DOHH2 (cell line): Measurements from ENCODE around the gene SH3BP5.

Experiments
- H3F3A ChIP-seq: fragments of 200-600 bp; sonication (generic), shearing (Covaris generic); 2 replicates; pipeline ENCODE4 v1.6.0; 2016; ENCODE audit warnings: antibody characterized with exemption, mild to moderate bottlenecking; ENCODE audit not compliant: control insufficient read depth, insufficient read depth
- H3K27ac ChIP-seq: fragments of 200-600 bp; sonication (generic); 2 replicates; pipeline ENCODE4 v1.5.1; 2014; ENCODE audit warnings: low read depth, mild to moderate bottlenecking, low read length, moderate library complexity
- H3K27me3 ChIP-seq: fragments of 200-600 bp; sonication (generic); 2 replicates; pipeline ENCODE4 v1.6.1; 2014; ENCODE audit warnings: mild to moderate bottlenecking, low read length, mixed read lengths; ENCODE audit not compliant: control insufficient read depth
- H3K36me3 ChIP-seq: fragments of 200-600 bp; sonication (generic); 2 replicates; pipeline ENCODE4 v1.6.1; 2014; ENCODE audit warnings: mild to moderate bottlenecking, low read length, moderate library complexity, mixed read lengths; ENCODE audit not compliant: control insufficient read depth
- H3K4me1 ChIP-seq: fragments of 200-600 bp; sonication (generic); 2 replicates; pipeline ENCODE4 v1.6.1; 2014; ENCODE audit warnings: mild to moderate bottlenecking, low read length, mixed read lengths; ENCODE audit not compliant: control insufficient read depth
- H3K4me2 ChIP-seq: fragments of 200-600 bp; sonication (generic); 2 replicates; pipeline ENCODE4 v1.6.0; 2014; ENCODE audit warnings: mild to moderate bottlenecking, low read length, moderate library complexity
- H3K4me3 ChIP-seq: fragments of 200-600 bp; sonication (generic); 2 replicates; pipeline ENCODE4 v1.5.1; 2014; ENCODE audit warnings: mild to moderate bottlenecking, low read length, mixed read lengths
- H3K79me2 ChIP-seq: fragments of 200-600 bp; sonication (generic); 2 replicates; pipeline ENCODE4 v1.6.1; 2014; ENCODE audit warnings: mild to moderate bottlenecking, low read length, mixed read lengths; ENCODE audit not compliant: control insufficient read depth
- H3K9me2 ChIP-seq: fragments of 200-600 bp; sonication (generic); replicated peaks from 2 replicates; pipeline ENCODE4 v1.6.1; 2014; ENCODE audit warnings: mild to moderate bottlenecking, low read length, mixed read lengths; ENCODE audit not compliant: control insufficient read depth
- H3K9me3 ChIP-seq: fragments of 200-600 bp; sonication (generic); 2 replicates; pipeline ENCODE4 v1.6.1; 2014; ENCODE audit warnings: antibody characterized with exemption, low read length, mixed read lengths; ENCODE audit not compliant: control insufficient read depth, insufficient read depth
- H4K20me1 ChIP-seq: fragments of 200-600 bp; sonication (generic); 2 replicates; pipeline ENCODE4 v1.6.0; 2014; ENCODE audit warnings: low read depth, mild to moderate bottlenecking, antibody characterized with exemption, low read length, moderate library complexity; ENCODE audit not compliant: control insufficient read depth, insufficient read depth
- EZH2phosphoT487 ChIP-seq: fragments of 200-600 bp; sonication (generic); IDR thresholded peaks from 2 replicates; pipeline ENCODE4 v1.6.1; 2017; ENCODE audit warnings: borderline replicate concordance, mild to moderate bottlenecking, antibody characterized with exemption, low read length, moderate library complexity, mixed read lengths
- TF ChIP-seq, protein P1 (sequence below): fragments of 200-600 bp; sonication (generic); IDR thresholded peaks from one replicate; pipeline ENCODE4 v1.5.1; 2014; ENCODE audit warnings: antibody characterized with exemption, mild to moderate bottlenecking, low read depth, low read length; ENCODE audit not compliant: poor library complexity, severe bottlenecking

SH3BP5 gene

DNA sequence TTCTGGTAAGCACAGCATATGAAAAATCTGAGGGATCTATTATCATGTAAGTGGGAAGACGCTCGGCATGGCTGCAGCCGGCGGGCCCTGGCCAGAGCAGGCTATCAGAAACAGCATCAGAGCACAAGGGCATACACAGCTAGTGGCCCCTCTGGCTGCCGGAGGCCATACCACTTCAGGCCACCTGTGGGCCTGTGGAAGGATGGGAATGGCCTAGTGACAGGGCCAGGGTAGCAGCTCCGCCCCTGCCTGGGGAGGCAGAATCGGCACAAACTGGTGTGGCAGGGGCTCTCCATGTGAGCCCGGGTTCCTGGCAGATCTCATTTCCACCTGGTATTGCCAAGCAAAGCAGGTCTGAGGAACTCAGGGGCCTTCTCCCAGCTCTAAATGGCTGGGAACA is 46.4 kb downstream of the SH3BP5 start:
- Histone ChIP-seq H3K27ac (no peak overlapping the region), H3K4me2 (no peak overlapping the region), H3K27me3 (no peaks in the 10 kb centered on the region), H3K79me2 (peaks cover 51% of the 10 kb centered on the region), H3K36me3 (no peaks in the 10 kb centered on the region), H3K9me2 (no peaks in the 10 kb centered on the region), H3K4me3 (no peak overlapping the region), H3K4me1 (peaks cover 11% of the 10 kb centered on the region), H4K20me1 (no peaks in the 10 kb centered on the region), H3F3A (no peaks in the 10 kb centered on the region), H3K9me3 (no peaks in the 10 kb centered on the region)
- TF ChIP-seq, protein P1, sequence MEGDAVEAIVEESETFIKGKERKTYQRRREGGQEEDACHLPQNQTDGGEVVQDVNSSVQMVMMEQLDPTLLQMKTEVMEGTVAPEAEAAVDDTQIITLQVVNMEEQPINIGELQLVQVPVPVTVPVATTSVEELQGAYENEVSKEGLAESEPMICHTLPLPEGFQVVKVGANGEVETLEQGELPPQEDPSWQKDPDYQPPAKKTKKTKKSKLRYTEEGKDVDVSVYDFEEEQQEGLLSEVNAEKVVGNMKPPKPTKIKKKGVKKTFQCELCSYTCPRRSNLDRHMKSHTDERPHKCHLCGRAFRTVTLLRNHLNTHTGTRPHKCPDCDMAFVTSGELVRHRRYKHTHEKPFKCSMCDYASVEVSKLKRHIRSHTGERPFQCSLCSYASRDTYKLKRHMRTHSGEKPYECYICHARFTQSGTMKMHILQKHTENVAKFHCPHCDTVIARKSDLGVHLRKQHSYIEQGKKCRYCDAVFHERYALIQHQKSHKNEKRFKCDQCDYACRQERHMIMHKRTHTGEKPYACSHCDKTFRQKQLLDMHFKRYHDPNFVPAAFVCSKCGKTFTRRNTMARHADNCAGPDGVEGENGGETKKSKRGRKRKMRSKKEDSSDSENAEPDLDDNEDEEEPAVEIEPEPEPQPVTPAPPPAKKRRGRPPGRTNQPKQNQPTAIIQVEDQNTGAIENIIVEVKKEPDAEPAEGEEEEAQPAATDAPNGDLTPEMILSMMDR: no peak
- TF ChIP-seq EZH2phosphoT487: no peak

DNA sequence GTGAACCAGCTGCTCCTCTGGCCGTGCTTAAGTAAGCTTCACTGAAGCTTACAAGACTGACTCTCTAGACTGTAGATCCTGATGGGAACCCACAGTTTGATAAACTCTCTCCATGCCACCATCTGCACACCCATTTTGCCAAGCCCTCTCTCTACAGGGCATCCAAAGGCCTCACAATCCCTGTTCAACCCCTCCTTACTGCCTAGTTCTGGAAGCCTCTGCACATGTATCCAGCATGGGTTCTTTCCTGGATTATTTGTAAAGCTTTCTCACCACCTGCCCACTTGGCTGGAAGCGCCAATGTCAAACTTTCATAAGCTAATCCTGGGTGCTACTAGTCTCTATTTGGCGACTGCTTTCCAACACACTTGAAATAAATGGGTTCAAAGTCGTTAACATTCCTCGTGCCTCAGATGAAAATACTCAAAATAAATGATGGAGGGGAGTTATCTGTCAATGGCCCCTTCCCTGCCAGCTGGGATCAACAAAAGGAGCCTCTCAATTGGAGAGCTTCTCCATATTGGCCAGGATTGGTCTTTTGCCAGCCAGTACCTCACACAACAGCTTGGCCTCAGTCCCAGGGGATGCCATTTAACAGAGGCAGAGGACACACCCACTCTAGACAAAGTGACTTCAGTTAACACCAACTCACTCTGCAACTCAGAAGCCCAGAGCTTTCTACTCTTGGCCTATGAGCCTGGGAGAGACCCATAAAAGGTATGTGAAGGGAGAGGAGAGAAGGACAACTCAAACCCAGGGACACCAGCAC is 48.1 kb downstream of the SH3BP5 start:
- no peak overlapping the region for H3K4me2 ChIP-seq
- TF ChIP-seq EZH2phosphoT487: no peak
- TF ChIP-seq, protein P1: no peak
- H3K9me2 ChIP-seq: no peaks in the 10 kb centered on the region
- no peaks in the 10 kb centered on the region for H4K20me1 ChIP-seq
- no peaks in the 10 kb centered on the region for H3F3A ChIP-seq
- H3K27me3 ChIP-seq: no peaks in the 10 kb centered on the region
- H3K36me3 ChIP-seq: no peaks in the 10 kb centered on the region
- peaks cover 53% of the 10 kb centered on the region for H3K79me2 ChIP-seq
- H3K9me3 ChIP-seq: no peaks in the 10 kb centered on the region
- no peak overlapping the region for H3K27ac ChIP-seq
- peaks cover 5% of the 10 kb centered on the region; the same call in 1 of the 2 replicates for H3K4me1 ChIP-seq
- H3K4me3 ChIP-seq: no peak overlapping the region

DNA sequence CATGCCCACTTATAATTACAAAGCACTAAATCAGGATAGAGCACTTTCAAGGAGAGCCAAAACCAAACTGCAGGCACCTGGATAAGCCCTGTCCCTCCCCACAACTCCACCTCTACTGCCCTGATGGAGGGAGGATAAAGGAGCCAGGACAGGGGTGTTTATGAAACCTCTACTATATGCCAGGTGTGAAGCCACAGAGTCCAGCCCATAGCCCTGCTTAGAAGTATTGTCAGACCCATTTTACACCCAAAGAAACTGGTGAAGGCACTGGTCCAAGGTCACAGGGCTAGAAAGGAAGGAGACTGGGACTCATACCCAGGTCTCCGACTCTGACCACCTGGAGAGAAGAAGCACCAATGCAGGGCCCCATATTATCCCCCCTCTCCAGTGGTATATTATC is 48.7 kb downstream of the SH3BP5 start:
- H3K4me3 ChIP-seq: no peak overlapping the region
- TF ChIP-seq, protein P1: no peak
- no peak for TF ChIP-seq EZH2phosphoT487
- H3K36me3 ChIP-seq: no peaks in the 10 kb centered on the region
- peaks cover 5% of the 10 kb centered on the region; the same call in 1 of the 2 replicates for H3K4me1 ChIP-seq
- H3K4me2 ChIP-seq: no peak overlapping the region
- peaks cover 50% of the 10 kb centered on the region for H3K79me2 ChIP-seq
- no peak overlapping the region for H3K27ac ChIP-seq
- H3K9me2 ChIP-seq: no peaks in the 10 kb centered on the region
- H3K27me3 ChIP-seq: no peaks in the 10 kb centered on the region
- no peaks in the 10 kb centered on the region for H3F3A ChIP-seq
- no peaks in the 10 kb centered on the region for H4K20me1 ChIP-seq
- H3K9me3 ChIP-seq: no peaks in the 10 kb centered on the region
